ENCODE measurements around the gene PLCB1.
"Not testable (repeated sequence)": the region's sequence is repeated elsewhere in the genome, so short reads cannot be mapped to it uniquely, and the experiment has no call there.

PLCB1 gene

GRCh38 chr20:8834294-8834693 lies 702.2 kb downstream of the PLCB1 start:
- not testable (repeated sequence) for DNase-seq (ENCODE audit: low read depth, low spot score); H3K27ac ChIP-seq

GRCh38 chr20:8834851-8835250 lies 702.8 kb downstream of the PLCB1 start:
- DNase-seq (ENCODE audit: low read depth, low spot score): no peak
- H3K27ac ChIP-seq: no peak overlapping the region

GRCh38 chr20:8837396-8837795 lies 705.3 kb downstream of the PLCB1 start:
- no peak overlapping the region for H3K27ac ChIP-seq
- DNase-seq (ENCODE audit: low read depth, low spot score): peak; percentile 5

GRCh38 chr20:8842525-8842924 lies 710.5 kb downstream of the PLCB1 start:
- no peak overlapping the region for H3K27ac ChIP-seq
- DNase-seq (ENCODE audit: low read depth, low spot score): no peak

- no peak overlapping the region for H3K27ac ChIP-seq
- no peak for DNase-seq (ENCODE audit: low read depth, low spot score)
Measured at GRCh38 chr20:8844179-8844578, 712.1 kb downstream of the PLCB1 start.

GRCh38 chr20:8849990-8850389 lies 717.9 kb downstream of the PLCB1 start:
- no peak for DNase-seq (ENCODE audit: low read depth, low spot score)
- no peak overlapping the region for H3K27ac ChIP-seq

- DNase-seq (ENCODE audit: low read depth, low spot score): no peak
- H3K27ac ChIP-seq: no peak overlapping the region
Measured at GRCh38 chr20:8851446-8851845, 719.4 kb downstream of the PLCB1 start.

- DNase-seq (ENCODE audit: low read depth, low spot score); H3K27ac ChIP-seq: not testable (repeated sequence)
Measured at GRCh38 chr20:8851919-8852318, 719.9 kb downstream of the PLCB1 start.

- DNase-seq (ENCODE audit: low read depth, low spot score); H3K27ac ChIP-seq: not testable (repeated sequence)
Measured at GRCh38 chr20:8853211-8853610, 721.1 kb downstream of the PLCB1 start.

GRCh38 chr20:8853805-8854338 lies 721.8 kb downstream of the PLCB1 start:
- DNase-seq (ENCODE audit: low read depth, low spot score): peak; percentile 3
- no peak overlapping the region for H3K27ac ChIP-seq

- no peak for DNase-seq (ENCODE audit: low read depth, low spot score)
- no peak overlapping the region for H3K27ac ChIP-seq
Measured at GRCh38 chr20:8854571-8854970, 722.5 kb downstream of the PLCB1 start.

GRCh38 chr20:8855315-8855714 lies 723.2 kb downstream of the PLCB1 start:
- no peak for DNase-seq (ENCODE audit: low read depth, low spot score)
- H3K27ac ChIP-seq: no peak overlapping the region

- H3K27ac ChIP-seq: no peak overlapping the region
- DNase-seq (ENCODE audit: low read depth, low spot score): no peak
Measured at GRCh38 chr20:8856668-8857067, 724.6 kb downstream of the PLCB1 start.

GRCh38 chr20:8858181-8858787 lies 726.2 kb downstream of the PLCB1 start:
- no peak for DNase-seq (ENCODE audit: low read depth, low spot score)
- H3K27ac ChIP-seq: no peak overlapping the region

GRCh38 chr20:8860011-8860495 lies 728.0 kb downstream of the PLCB1 start:
- H3K27ac ChIP-seq: peak overlapping the region; percentile 37
- peak; percentile 78 for DNase-seq (ENCODE audit: low read depth, low spot score)

- DNase-seq (ENCODE audit: low read depth, low spot score): no peak
- H3K27ac ChIP-seq: no peak overlapping the region
Measured at GRCh38 chr20:8862092-8862491, 730.0 kb downstream of the PLCB1 start.

GRCh38 chr20:8865636-8866035 lies 733.6 kb downstream of the PLCB1 start:
- no peak overlapping the region for H3K27ac ChIP-seq
- DNase-seq (ENCODE audit: low read depth, low spot score): no peak

- no peak overlapping the region for H3K27ac ChIP-seq
- DNase-seq (ENCODE audit: low read depth, low spot score): no peak
Measured at GRCh38 chr20:8867038-8867740, 735.1 kb downstream of the PLCB1 start.

- DNase-seq (ENCODE audit: low read depth, low spot score): no peak
- H3K27ac ChIP-seq: no peak overlapping the region
Measured at GRCh38 chr20:8870652-8871051, 738.6 kb downstream of the PLCB1 start.

- no peak for DNase-seq (ENCODE audit: low read depth, low spot score)
- H3K27ac ChIP-seq: no peak overlapping the region
Measured at GRCh38 chr20:8874437-8874836, 742.4 kb downstream of the PLCB1 start.

- no peak overlapping the region for H3K27ac ChIP-seq
- DNase-seq (ENCODE audit: low read depth, low spot score): no peak
Measured at GRCh38 chr20:8875586-8875985, 743.5 kb downstream of the PLCB1 start.

- no peak for DNase-seq (ENCODE audit: low read depth, low spot score)
- no peak overlapping the region for H3K27ac ChIP-seq
Measured at GRCh38 chr20:8876366-8876765, 744.3 kb downstream of the PLCB1 start.
